Body of pancreas (tissue), 4 donors: ENCODE data around the gene MEDAG. TPM values are rescaled to one million over a fixed set of nuclear protein-coding genes. Genes with fewer than 3 reads are reported as not detected.
A peak's percentile ranks its signal among the peaks of the same experiment; 100 is the strongest.

Source experiments
- ATAC-seq: fragments of 150-250 bp; one replicate; pipeline ENCODE4 v1.9.1; 2016
- DNase-seq, 4 donors: peaks; one replicate each; pipeline ENCODE4 v3.0.0-alpha.2; 2019
- H3K27ac ChIP-seq, 4 donors: fragments of 200-600 bp; sonication (generic); 1 replicate in 3 of 4; 2 replicates in 1 of 4; pipeline versions ENCODE4 v1.5.1 to v1.6.1; 2016 to 2019; ENCODE audit warnings: mild to moderate bottlenecking in 1 of 4, mixed read lengths in 1 of 4, moderate library complexity in 1 of 4
- H3K27me3 ChIP-seq, 2 donors: fragments of 200-600 bp; sonication (generic); one replicate each; pipeline ENCODE4 v1.6.0; 2016; ENCODE audit warnings: mild to moderate bottlenecking in 1 of 2
- H3K36me3 ChIP-seq, 2 donors: fragments of 200-600 bp; sonication (generic); replicated peaks in 1 of 2; 2 replicates each; pipeline ENCODE4 v1.5.1; 2016; ENCODE audit warnings: low read depth in 2 of 2; ENCODE audit not compliant: insufficient read depth in 1 of 2
- H3K4me1 ChIP-seq: fragments of 200-600 bp; sonication (generic); one replicate; pipeline ENCODE4 v1.6.0; 2016
- H3K4me3 ChIP-seq, 2 donors: fragments of 200-600 bp; sonication (generic); 1 replicate in 1 of 2; 2 replicates in 1 of 2; pipeline ENCODE4 v1.5.1; 2016 to 2019
- H3K9me3 ChIP-seq, 3 donors: fragments of 200-600 bp; sonication (generic); 1 replicate in 2 of 3; 2 replicates in 1 of 3; pipeline ENCODE4 v1.5.1; 2016
- POLR2A ChIP-seq, 3 donors: fragments of 450-650 bp; IDR thresholded peaks; one replicate each; pipeline ENCODE4 v1.6.1; 2016; ENCODE audit warnings: antibody characterized with exemption in 3 of 3, mild to moderate bottlenecking in 2 of 3
- WGBS, 2 donors: methylation state at CpG; one replicate each; pipeline ENCODE4 v1.1.5; 2017; 5-methylcytosine and 5-hydroxymethylcytosine counted together
- intact Hi-C: fragments of 100-400 bp; cut with DNase I; formaldehyde crosslinking; loops from one replicate; pipeline ENCODE4 v1.15.1; 2023
- total RNA-seq, 2 donors: library from RNA; depleted of rRNA; stranded (reverse); fragments of >200 nt; gene quantifications; one replicate each; pipeline ENCODE4 v1.1.0, GENCODE V29; 2016
- TF ChIP-seq, protein P1 (sequence below), 7 experiments: fragments of 450-650 bp in 4 of 7; fragments of 200-600 bp in 3 of 7; sonication (generic) in 3 of 7; IDR thresholded peaks; one replicate each; pipeline ENCODE4 v1.5.1; 2016 to 2019; ENCODE audit warnings: antibody characterized with exemption in 7 of 7

The MEDAG gene
- total RNA-seq, 2 donors from 2014 or later, result 7.8 to 36.6 TPM

DNA sequence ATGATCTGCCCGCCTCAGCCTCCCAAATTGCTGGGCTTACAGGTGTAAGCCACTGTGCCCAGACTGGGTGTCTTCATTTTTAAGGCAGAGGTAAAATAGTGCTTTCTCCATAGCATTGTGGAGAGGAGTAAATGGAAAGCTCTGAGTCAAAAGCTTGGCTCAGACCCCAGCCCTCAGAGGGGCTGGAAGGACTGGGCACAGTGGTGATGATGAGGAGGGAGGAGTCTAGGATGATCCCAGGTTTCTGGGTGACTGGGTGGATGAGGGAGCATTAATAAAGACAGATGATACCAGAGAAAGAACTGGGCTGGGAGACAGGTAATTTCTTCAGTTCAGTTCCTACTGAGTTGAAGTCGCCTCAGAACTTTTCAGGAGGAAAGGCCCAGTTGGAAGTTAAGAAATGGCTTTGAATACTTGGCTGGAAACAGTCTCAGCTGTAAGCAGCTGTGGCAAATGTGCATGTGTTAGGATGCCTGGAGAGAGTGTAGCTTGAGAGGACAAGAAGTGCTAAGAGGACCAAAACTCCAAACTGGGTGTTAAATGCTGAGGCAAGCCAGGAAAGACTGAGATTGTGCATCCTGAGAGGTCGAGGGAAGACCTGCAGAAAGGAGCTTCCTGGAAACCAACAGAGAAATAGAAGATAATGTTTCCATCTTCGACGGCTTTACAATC is 37.1 kb upstream of the MEDAG start:
- ATAC-seq (no peak), DNase-seq (no peak)
- intact Hi-C loops, result no loop called here
- H3K9me3 ChIP-seq, result no peaks in the 10 kb centered on the region
- 73 to 78% methylated on average over 5 of the region's 5 CpGs for WGBS, 2 donors
- H3K4me3 ChIP-seq, result no peak overlapping the region
- TF ChIP-seq, protein P1, sequence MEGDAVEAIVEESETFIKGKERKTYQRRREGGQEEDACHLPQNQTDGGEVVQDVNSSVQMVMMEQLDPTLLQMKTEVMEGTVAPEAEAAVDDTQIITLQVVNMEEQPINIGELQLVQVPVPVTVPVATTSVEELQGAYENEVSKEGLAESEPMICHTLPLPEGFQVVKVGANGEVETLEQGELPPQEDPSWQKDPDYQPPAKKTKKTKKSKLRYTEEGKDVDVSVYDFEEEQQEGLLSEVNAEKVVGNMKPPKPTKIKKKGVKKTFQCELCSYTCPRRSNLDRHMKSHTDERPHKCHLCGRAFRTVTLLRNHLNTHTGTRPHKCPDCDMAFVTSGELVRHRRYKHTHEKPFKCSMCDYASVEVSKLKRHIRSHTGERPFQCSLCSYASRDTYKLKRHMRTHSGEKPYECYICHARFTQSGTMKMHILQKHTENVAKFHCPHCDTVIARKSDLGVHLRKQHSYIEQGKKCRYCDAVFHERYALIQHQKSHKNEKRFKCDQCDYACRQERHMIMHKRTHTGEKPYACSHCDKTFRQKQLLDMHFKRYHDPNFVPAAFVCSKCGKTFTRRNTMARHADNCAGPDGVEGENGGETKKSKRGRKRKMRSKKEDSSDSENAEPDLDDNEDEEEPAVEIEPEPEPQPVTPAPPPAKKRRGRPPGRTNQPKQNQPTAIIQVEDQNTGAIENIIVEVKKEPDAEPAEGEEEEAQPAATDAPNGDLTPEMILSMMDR (IDR thresholded peaks at IDR 0.05), result no peak
- TF ChIP-seq POLR2A (IDR thresholded peaks at IDR 0.05), result no peak
- peaks cover 20% of the 10 kb centered on the region for H3K4me1 ChIP-seq
- H3K27ac ChIP-seq, result no peak overlapping the region
- no peaks in the 10 kb centered on the region for H3K27me3 ChIP-seq
- H3K36me3 ChIP-seq, result no peaks in the 10 kb centered on the region

DNA sequence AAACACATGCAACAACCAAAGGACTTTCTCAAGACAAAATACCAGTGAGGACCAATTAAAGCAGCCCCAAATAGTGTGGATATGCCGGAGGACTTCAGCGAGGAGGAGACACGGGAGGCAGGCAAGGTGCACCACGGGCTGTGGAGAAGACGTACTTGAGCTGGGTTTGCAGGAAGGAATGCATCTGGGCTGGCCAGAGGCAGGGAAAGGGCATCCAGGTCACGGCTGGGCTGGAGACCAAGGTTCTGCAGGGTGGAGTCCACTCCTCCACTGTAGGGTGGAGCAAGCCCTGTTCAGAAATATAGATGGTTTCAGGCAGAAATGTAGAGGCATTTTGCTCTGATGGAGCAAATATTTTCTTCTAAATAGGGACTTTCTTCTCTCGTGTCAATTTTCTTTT is 36.6 kb upstream of the MEDAG start:
- intact Hi-C loops, result no loop called here
- TF ChIP-seq, protein P1 (IDR thresholded peaks at IDR 0.05), result no peak
- TF ChIP-seq POLR2A (IDR thresholded peaks at IDR 0.05), result no peak
- H3K9me3 ChIP-seq, result no peaks in the 10 kb centered on the region
- 67 to 71% methylated on average over 7 of the region's 7 CpGs for WGBS, 2 donors
- no peaks in the 10 kb centered on the region for H3K36me3 ChIP-seq
- H3K4me3 ChIP-seq, result no peak overlapping the region
- peak overlapping the region in 2 of 4 donors; percentile 11 to 25 for H3K27ac ChIP-seq
- peaks cover 17% of the 10 kb centered on the region for H3K4me1 ChIP-seq
- H3K27me3 ChIP-seq, result no peaks in the 10 kb centered on the region
- ATAC-seq (no peak), DNase-seq (no peak)

DNA sequence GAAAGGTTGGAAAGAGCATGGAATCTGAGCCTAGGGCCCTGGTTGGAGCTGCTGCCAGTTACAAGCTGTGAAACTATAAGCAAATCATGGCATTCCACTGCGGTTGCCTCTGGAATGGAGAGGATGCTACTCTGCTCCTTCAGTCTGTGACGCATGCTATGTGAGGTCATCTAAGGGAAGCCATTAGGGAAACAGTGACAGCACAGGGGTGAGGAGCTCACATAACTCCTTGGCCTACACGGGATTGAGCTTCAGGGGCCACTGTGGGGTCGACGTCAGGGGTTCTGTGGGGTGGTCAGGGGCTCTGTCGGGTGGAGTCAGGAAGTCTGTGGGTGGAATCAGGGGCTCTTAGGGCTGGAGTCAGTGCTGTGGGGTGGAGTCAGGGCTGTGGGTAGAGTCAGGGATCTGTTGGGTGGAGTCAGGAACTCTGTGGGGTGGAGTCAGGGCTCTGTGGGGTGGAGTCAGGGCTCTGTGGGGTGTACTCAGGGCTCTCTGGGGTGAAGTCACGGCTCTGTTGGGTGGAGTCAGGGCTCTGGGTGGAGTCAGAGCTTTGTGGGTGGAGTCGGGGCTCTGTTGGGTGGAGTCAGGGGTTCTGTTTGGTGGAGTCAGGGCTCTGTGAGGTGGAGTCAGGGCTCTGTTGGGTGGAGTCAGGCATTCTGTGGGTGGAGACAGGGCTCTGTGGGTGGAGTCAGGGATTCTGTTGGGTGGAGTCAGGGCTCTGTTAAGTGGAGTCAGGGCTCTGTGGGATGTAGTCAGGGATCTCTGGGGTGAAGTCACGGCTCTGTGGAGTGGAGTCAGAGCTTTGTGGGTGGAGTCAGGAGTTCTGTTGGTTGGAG is 35.8 kb upstream of the MEDAG start:
- Histone ChIP-seq H3K4me3 (no peak overlapping the region), H3K4me1 (peaks cover 11% of the 10 kb centered on the region), H3K27ac (peak overlapping the region in 1 of 4 donors; percentile 25), H3K27me3 (no peaks in the 10 kb centered on the region), H3K36me3 (no peaks in the 10 kb centered on the region), H3K9me3 (no peaks in the 10 kb centered on the region)
- TF ChIP-seq POLR2A (IDR thresholded peaks at IDR 0.05), result no peak
- TF ChIP-seq, protein P1 (IDR thresholded peaks at IDR 0.05), result no peak
- 65 to 70% methylated on average over 9 of the region's 9 CpGs for WGBS, 2 donors
- intact Hi-C loops, result no loop called here
- DNase-seq (peak; percentile 34 to 57 (median 38)), ATAC-seq (peak; percentile 71)

DNA sequence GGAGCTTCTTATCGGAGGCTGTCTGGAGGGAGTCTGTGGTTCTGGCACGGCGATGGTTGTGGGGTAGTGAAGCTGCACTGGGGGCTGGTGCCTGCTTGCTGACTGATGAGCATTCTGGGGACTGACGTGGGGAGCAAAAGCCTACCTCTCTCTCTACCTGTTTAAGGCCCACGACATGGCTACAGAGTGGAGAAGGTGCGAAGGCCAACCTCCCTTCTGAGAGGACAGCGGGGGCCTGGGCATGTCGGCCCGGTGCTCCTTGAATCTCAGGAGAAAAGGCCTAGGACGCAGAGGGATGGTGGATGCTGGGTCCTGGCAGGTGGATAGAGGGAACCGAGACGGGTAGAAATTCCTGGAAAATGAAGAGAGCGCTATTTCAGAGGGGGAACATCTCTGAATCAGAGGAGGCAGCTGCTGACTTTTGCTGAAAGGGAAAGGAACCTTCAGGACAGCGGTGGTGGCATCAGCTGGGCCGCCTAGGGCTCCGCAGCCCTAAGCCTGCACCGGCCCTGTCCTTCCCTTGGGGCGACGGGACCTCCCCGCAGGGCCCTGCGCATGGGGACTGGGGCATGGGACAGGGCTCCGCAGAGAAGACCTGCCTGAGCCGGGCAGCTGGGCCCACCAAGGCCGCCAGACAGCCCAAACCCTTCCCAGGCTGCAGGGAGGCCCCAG is 35.0 kb upstream of the MEDAG start:
- Histone ChIP-seq H3K36me3 (no peaks in the 10 kb centered on the region), H3K27me3 (no peaks in the 10 kb centered on the region), H3K4me1 (peaks cover 7% of the 10 kb centered on the region), H3K9me3 (no peaks in the 10 kb centered on the region), H3K27ac (no peak overlapping the region), H3K4me3 (no peak overlapping the region)
- no peak for DNase-seq
- TF ChIP-seq, protein P1 (IDR thresholded peaks at IDR 0.05), result no peak
- TF ChIP-seq POLR2A (IDR thresholded peaks at IDR 0.05), result no peak
- no peak for ATAC-seq
- intact Hi-C loops, result no loop called here
- 88 to 89% methylated on average over 12 to 24 of the region's 24 CpGs for WGBS, 2 donors
